ENCODE results near the gene BMAL1.

- TF ChIP-seq CTCF (IDR thresholded peaks at IDR 0.05), result no peak
- no peak for TF ChIP-seq POLR2A (IDR thresholded peaks at IDR 0.05)
Measured at GRCh38 chr11:13364388-13364787, 86.8 kb downstream of the BMAL1 start.
